Trophoblast cell (in vitro differentiated cells and primary cell): Measurements from ENCODE around the gene COL23A1.

ENCODE experiments used
- DNase-seq, 2 donors: peaks; one replicate each; pipeline ENCODE4 v3.0.0-alpha.2; 2016
- H2AFZ ChIP-seq: 2 replicates; pipeline ENCODE4 v1.6.1; 2013; ENCODE audit warnings: low read length, moderate library complexity, mild to moderate bottlenecking; ENCODE audit not compliant: insufficient read depth, poor library complexity
- H2AK5ac ChIP-seq: 2 replicates; pipeline ENCODE4 v1.6.1; 2013; ENCODE audit warnings: mild to moderate bottlenecking, low read length
- H2BK120ac ChIP-seq: 2 replicates; pipeline ENCODE4 v1.6.1; 2013; ENCODE audit warnings: low read length, mild to moderate bottlenecking, moderate library complexity; ENCODE audit not compliant: insufficient read depth, poor library complexity
- H2BK12ac ChIP-seq: 2 replicates; pipeline ENCODE4 v1.6.1; 2013; ENCODE audit warnings: mild to moderate bottlenecking, low read length, moderate library complexity
- H2BK5ac ChIP-seq: 2 replicates; pipeline ENCODE4 v1.6.1; 2013; ENCODE audit warnings: low read length, low read depth, moderate library complexity, mild to moderate bottlenecking; ENCODE audit not compliant: poor library complexity
- H3K14ac ChIP-seq: 2 replicates; pipeline ENCODE4 v1.6.1; 2013; ENCODE audit warnings: mild to moderate bottlenecking, low read length
- H3K18ac ChIP-seq: 2 replicates; pipeline ENCODE4 v1.6.1; 2013; ENCODE audit warnings: mild to moderate bottlenecking, low read length
- H3K23ac ChIP-seq: 2 replicates; pipeline ENCODE4 v1.6.1; 2013; ENCODE audit warnings: low read length
- H3K27ac ChIP-seq: 2 replicates; pipeline ENCODE4 v1.5.1; 2013; ENCODE audit warnings: low read depth, mild to moderate bottlenecking, inconsistent platforms, low read length, moderate library complexity
- H3K27me3 ChIP-seq: 2 replicates; pipeline ENCODE4 v1.6.1; 2013; ENCODE audit warnings: inconsistent platforms, mild to moderate bottlenecking, low read length, moderate library complexity; ENCODE audit not compliant: insufficient read depth
- H3K36me3 ChIP-seq, 2 experiments: 1 replicate in 1 of 2; 2 replicates in 1 of 2; pipeline ENCODE4 v1.6.1; 2013; ENCODE audit warnings: low read length in 2 of 2, mild to moderate bottlenecking in 2 of 2, moderate library complexity in 1 of 2; ENCODE audit not compliant: insufficient read depth in 2 of 2, control insufficient read depth in 1 of 2
- H3K4ac ChIP-seq: 2 replicates; pipeline ENCODE4 v1.6.1; 2013; ENCODE audit warnings: low read depth, mild to moderate bottlenecking, low read length, moderate library complexity
- H3K4me1 ChIP-seq, 2 experiments: 1 replicate in 1 of 2; 2 replicates in 1 of 2; pipeline ENCODE4 v1.6.1; 2013; ENCODE audit warnings: low read length in 2 of 2, mild to moderate bottlenecking in 2 of 2, moderate library complexity in 1 of 2; ENCODE audit not compliant: insufficient read depth in 2 of 2, control insufficient read depth in 1 of 2
- H3K4me2 ChIP-seq: 2 replicates; pipeline ENCODE4 v1.6.1; 2013; ENCODE audit warnings: inconsistent platforms, mild to moderate bottlenecking, low read length, moderate library complexity
- H3K4me3 ChIP-seq: 2 replicates; pipeline ENCODE4 v1.5.1; 2013; ENCODE audit warnings: mild to moderate bottlenecking, low read depth, low read length, inconsistent platforms
- H3K79me1 ChIP-seq: one replicate; pipeline ENCODE4 v1.6.1; 2013; ENCODE audit warnings: low read length
- H3K79me2 ChIP-seq: 2 replicates; pipeline ENCODE4 v1.6.1; 2013; ENCODE audit warnings: low read length, mild to moderate bottlenecking; ENCODE audit not compliant: control insufficient read depth, insufficient read depth, poor library complexity
- H3K9ac ChIP-seq: 2 replicates; pipeline ENCODE4 v1.6.1; 2013; ENCODE audit warnings: mild to moderate bottlenecking, low read length
- H3K9me3 ChIP-seq: 2 replicates; pipeline ENCODE4 v1.6.1; 2013; ENCODE audit warnings: low read depth, mild to moderate bottlenecking, control low read depth, inconsistent platforms, low read length; ENCODE audit not compliant: insufficient read depth
- H4K12ac ChIP-seq: 2 replicates; pipeline ENCODE4 v1.6.1; 2013; ENCODE audit warnings: low read depth, mild to moderate bottlenecking, low read length, moderate library complexity
- H4K8ac ChIP-seq: 2 replicates; pipeline ENCODE4 v1.6.1; 2013; ENCODE audit warnings: low read depth, mild to moderate bottlenecking, low read length, moderate library complexity
- H4K91ac ChIP-seq: one replicate; pipeline ENCODE4 v1.6.1; 2013; ENCODE audit warnings: low read depth, mild to moderate bottlenecking, low read length, moderate library complexity
- WGBS: extraction: QIAGEN DNeasy Blood & Tissue Kit; methylation state at CpG from one replicate; pipeline ENCODE4 v1.1.7; 2013; ENCODE audit warnings: missing lambda C conversion rate; ENCODE audit not compliant: insufficient read length, insufficient coverage; ENCODE audit errors: extremely low coverage; 5-methylcytosine and 5-hydroxymethylcytosine counted together

The COL23A1 gene

GRCh38 chr5:178425621-178426068 is 164.5 kb downstream of the COL23A1 start:
- Histone ChIP-seq H3K27ac (no peak overlapping the region), H2AFZ (no peak overlapping the region), H3K4me1 (peaks cover 6 to 9% of the 10 kb centered on the region in 2 experiments), H3K4ac (no peak overlapping the region), H3K18ac (no peak overlapping the region), H4K8ac (no peak overlapping the region), H3K9me3 (no peaks in the 10 kb centered on the region), H2BK120ac (no peak overlapping the region), H3K4me2 (no peak overlapping the region), H2AK5ac (no peak overlapping the region), H3K14ac (no peak overlapping the region), H3K79me1 (no peaks in the 10 kb centered on the region), H3K23ac (no peak overlapping the region), H2BK5ac (no peak overlapping the region), H4K12ac (no peak overlapping the region), H3K4me3 (no peak overlapping the region), H2BK12ac (no peak overlapping the region), H3K36me3 (no peaks in the 10 kb centered on the region), H3K79me2 (no peaks in the 10 kb centered on the region), H4K91ac (no peak overlapping the region), H3K9ac (no peak overlapping the region), H3K27me3 (no peaks in the 10 kb centered on the region)
- no CpG with 5 or more reads among the region's 12 CpGs for WGBS
- DNase-seq = peak; percentile 24 to 59

- no peak overlapping the region for H4K91ac ChIP-seq
- no peaks in the 10 kb centered on the region for H3K9me3 ChIP-seq
- H2AFZ ChIP-seq = no peak overlapping the region
- no peaks in the 10 kb centered on the region for H3K79me2 ChIP-seq
- no peak overlapping the region for H3K4ac ChIP-seq
- no peaks in the 10 kb centered on the region for H3K79me1 ChIP-seq
- no peak overlapping the region for H3K18ac ChIP-seq
- H3K4me2 ChIP-seq = no peak overlapping the region
- H2BK12ac ChIP-seq = no peak overlapping the region
- no peak overlapping the region for H2AK5ac ChIP-seq
- no peak overlapping the region for H4K8ac ChIP-seq
- no peak overlapping the region for H2BK120ac ChIP-seq
- DNase-seq = peak; percentile 61 to 94
- WGBS = no CpG with 5 or more reads among the region's 10 CpGs
- H3K27me3 ChIP-seq = no peaks in the 10 kb centered on the region
- no peak overlapping the region for H3K9ac ChIP-seq
- H3K4me1 ChIP-seq = peaks cover 6 to 9% of the 10 kb centered on the region in 2 experiments
- H3K4me3 ChIP-seq = no peak overlapping the region
- H3K23ac ChIP-seq = no peak overlapping the region
- no peak overlapping the region for H2BK5ac ChIP-seq
- H4K12ac ChIP-seq = no peak overlapping the region
- no peak overlapping the region for H3K27ac ChIP-seq
- H3K14ac ChIP-seq = no peak overlapping the region
- H3K36me3 ChIP-seq = no peaks in the 10 kb centered on the region
Observed at GRCh38 chr5:178424810-178425177, 165.4 kb downstream of the COL23A1 start.

GRCh38 chr5:178423901-178424809 is 166.0 kb downstream of the COL23A1 start:
- WGBS = no CpG with 5 or more reads among the region's 17 CpGs
- no peaks in the 10 kb centered on the region for H3K36me3 ChIP-seq
- no peak overlapping the region for H2BK5ac ChIP-seq
- H3K9me3 ChIP-seq = no peaks in the 10 kb centered on the region
- no peak overlapping the region for H2BK120ac ChIP-seq
- H3K4ac ChIP-seq = no peak overlapping the region
- no peak overlapping the region for H2AK5ac ChIP-seq
- H3K79me1 ChIP-seq = no peaks in the 10 kb centered on the region
- no peak overlapping the region for H3K14ac ChIP-seq
- H3K27ac ChIP-seq = no peak overlapping the region
- H4K91ac ChIP-seq = no peak overlapping the region
- no peaks in the 10 kb centered on the region for H3K27me3 ChIP-seq
- no peak overlapping the region for H3K4me2 ChIP-seq
- peaks cover 6 to 9% of the 10 kb centered on the region in 2 experiments for H3K4me1 ChIP-seq
- DNase-seq = peak; percentile 67 to 90
- H3K23ac ChIP-seq = no peak overlapping the region
- H3K9ac ChIP-seq = no peak overlapping the region
- H2BK12ac ChIP-seq = no peak overlapping the region
- no peaks in the 10 kb centered on the region for H3K79me2 ChIP-seq
- H4K12ac ChIP-seq = no peak overlapping the region
- H3K4me3 ChIP-seq = no peak overlapping the region
- H4K8ac ChIP-seq = no peak overlapping the region
- H2AFZ ChIP-seq = no peak overlapping the region
- H3K18ac ChIP-seq = no peak overlapping the region

- Histone ChIP-seq H4K91ac (no peak overlapping the region), H3K36me3 (no peaks in the 10 kb centered on the region), H2BK120ac (no peak overlapping the region), H3K27me3 (no peaks in the 10 kb centered on the region), H4K8ac (no peak overlapping the region), H2AK5ac (no peak overlapping the region), H3K9me3 (no peaks in the 10 kb centered on the region), H3K4me1 (peaks cover 6 to 9% of the 10 kb centered on the region in 2 experiments), H2BK12ac (no peak overlapping the region), H3K14ac (no peak overlapping the region), H3K23ac (no peak overlapping the region), H3K79me2 (no peaks in the 10 kb centered on the region), H3K27ac (no peak overlapping the region), H2BK5ac (no peak overlapping the region), H3K4me3 (no peak overlapping the region), H3K9ac (no peak overlapping the region), H3K4me2 (no peak overlapping the region), H4K12ac (no peak overlapping the region), H3K79me1 (no peaks in the 10 kb centered on the region), H3K18ac (no peak overlapping the region), H3K4ac (no peak overlapping the region), H2AFZ (no peak overlapping the region)
- WGBS = no CpG with 5 or more reads among the region's 14 CpGs
- DNase-seq = no peak
Observed at GRCh38 chr5:178423431-178423830, 166.8 kb downstream of the COL23A1 start.
